ENCODE measurements around the gene PALM3.

DNA sequence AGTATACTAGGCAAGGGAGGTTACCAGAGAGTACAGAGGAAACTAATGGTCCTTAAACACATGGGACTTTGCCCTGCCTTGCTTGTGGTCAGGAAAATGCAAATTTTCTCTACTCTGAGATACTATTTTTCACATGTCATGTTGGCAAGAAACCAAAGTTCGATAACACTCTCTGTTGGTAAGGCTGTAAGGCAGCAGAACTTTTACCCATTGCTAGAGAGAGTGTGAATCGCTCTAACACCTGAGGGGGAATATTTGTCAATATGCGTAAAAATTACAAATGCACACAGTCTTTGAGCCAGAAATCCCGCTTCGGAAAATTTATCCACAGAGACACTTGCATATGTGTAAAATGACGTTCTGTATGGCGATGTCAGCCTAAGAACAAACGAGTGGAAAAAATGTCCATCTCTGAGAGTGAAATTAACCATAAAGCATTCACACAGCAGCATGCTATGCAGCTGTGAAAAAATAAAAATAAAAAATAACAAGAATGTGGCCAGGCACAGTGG, 46.3 kb downstream of the PALM3 start:
- TF ChIP-seq, protein P1, sequence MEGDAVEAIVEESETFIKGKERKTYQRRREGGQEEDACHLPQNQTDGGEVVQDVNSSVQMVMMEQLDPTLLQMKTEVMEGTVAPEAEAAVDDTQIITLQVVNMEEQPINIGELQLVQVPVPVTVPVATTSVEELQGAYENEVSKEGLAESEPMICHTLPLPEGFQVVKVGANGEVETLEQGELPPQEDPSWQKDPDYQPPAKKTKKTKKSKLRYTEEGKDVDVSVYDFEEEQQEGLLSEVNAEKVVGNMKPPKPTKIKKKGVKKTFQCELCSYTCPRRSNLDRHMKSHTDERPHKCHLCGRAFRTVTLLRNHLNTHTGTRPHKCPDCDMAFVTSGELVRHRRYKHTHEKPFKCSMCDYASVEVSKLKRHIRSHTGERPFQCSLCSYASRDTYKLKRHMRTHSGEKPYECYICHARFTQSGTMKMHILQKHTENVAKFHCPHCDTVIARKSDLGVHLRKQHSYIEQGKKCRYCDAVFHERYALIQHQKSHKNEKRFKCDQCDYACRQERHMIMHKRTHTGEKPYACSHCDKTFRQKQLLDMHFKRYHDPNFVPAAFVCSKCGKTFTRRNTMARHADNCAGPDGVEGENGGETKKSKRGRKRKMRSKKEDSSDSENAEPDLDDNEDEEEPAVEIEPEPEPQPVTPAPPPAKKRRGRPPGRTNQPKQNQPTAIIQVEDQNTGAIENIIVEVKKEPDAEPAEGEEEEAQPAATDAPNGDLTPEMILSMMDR (IDR thresholded peaks at IDR 0.05) = no peak
- TF ChIP-seq POLR2A (IDR thresholded peaks at IDR 0.05) (no peak), EP300 (IDR thresholded peaks at IDR 0.05) (no peak)

All from tibial nerve (tissue), 4 donors.